SJCRH30 (cell line): ENCODE results near the gene DOC2A. TPM values are rescaled to one million over a fixed set of nuclear protein-coding genes. Genes with fewer than 3 reads are reported as not detected.

Experiments
- DNase-seq, 2 experiments: peaks; one replicate each; pipeline ENCODE4 v3.0.0-alpha.2; 2015 to 2020
- H3K27ac ChIP-seq: fragments of 250-450 bp; sonication (Bioruptor Pico); 2 replicates; pipeline ENCODE4 v1.5.1; 2020; ENCODE audit warnings: mild to moderate bottlenecking, moderate library complexity
- H3K27me3 ChIP-seq: fragments of 250-450 bp; sonication (Bioruptor Pico); 2 replicates; pipeline ENCODE4 v1.5.1; 2020; ENCODE audit warnings: mild to moderate bottlenecking, moderate library complexity
- H3K36me3 ChIP-seq: fragments of 250-450 bp; sonication (Bioruptor Pico); 2 replicates; pipeline ENCODE4 v1.5.1; 2020; ENCODE audit warnings: mild to moderate bottlenecking, moderate library complexity
- H3K4me1 ChIP-seq: fragments of 250-450 bp; sonication (Bioruptor Pico); 2 replicates; pipeline ENCODE4 v1.5.1; 2020; ENCODE audit warnings: mild to moderate bottlenecking, moderate library complexity
- H3K4me3 ChIP-seq: fragments of 250-450 bp; sonication (Bioruptor Pico); 2 replicates; pipeline ENCODE4 v1.5.1; 2020; ENCODE audit warnings: mild to moderate bottlenecking, moderate library complexity
- H3K9me3 ChIP-seq: fragments of 250-450 bp; sonication (Bioruptor Pico); replicated peaks from 2 replicates; pipeline ENCODE4 v1.5.1; 2020; ENCODE audit warnings: mild to moderate bottlenecking, moderate library complexity
- total RNA-seq: library from RNA; depleted of rRNA; stranded (reverse); fragments of >200 nt; shearing (Covaris generic); gene quantifications from 2 replicates; pipeline ENCODE4 v1.2.3, GENCODE V29; 2014

DOC2A gene
- total RNA-seq, 1 experiment from 2014 or later, result not detected

DNA sequence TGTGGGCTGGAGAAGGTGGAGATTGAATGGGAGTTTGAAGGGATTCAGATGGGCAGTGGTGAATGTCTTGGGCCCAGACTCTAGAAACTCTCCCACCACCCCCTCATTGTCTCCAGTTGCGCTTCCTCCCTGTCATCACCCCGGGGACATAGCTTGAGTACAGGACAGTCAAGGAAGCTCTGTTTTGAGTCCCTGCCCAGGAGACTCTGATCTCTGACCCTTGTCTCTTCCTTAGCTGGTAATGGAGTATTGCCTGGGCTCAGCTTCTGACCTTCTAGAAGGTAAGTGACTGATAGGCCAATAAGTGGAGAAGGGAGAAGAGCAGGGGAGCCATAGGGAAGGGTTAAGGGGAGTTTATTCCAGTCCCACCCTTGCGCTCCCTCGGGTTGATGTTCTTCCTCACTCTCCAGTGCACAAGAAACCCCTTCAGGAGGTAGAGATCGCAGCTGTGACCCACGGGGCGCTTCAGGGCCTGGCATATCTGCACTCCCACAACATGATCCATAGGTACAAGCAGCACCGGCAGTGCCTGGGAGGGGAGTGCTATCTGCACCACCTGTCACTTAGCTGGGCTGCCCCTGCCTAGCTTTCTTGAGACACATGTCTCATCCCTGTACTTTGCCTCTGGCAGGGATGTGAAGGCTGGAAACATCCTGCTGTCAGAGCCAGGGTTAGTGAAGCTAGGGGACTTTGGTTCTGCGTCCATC is 32.1 kb downstream of the DOC2A start:
- no peaks in the 10 kb centered on the region for H3K9me3 ChIP-seq
- peaks cover 27% of the 10 kb centered on the region for H3K36me3 ChIP-seq
- H3K4me1 ChIP-seq, result 0 out of 2 replicates have a peak, but pooled peaks cover 3% of the 10 kb centered on the region
- H3K27ac ChIP-seq, result no peak overlapping the region
- DNase-seq, result no peak
- H3K27me3 ChIP-seq, result no peaks in the 10 kb centered on the region
- no peak overlapping the region for H3K4me3 ChIP-seq

DNA sequence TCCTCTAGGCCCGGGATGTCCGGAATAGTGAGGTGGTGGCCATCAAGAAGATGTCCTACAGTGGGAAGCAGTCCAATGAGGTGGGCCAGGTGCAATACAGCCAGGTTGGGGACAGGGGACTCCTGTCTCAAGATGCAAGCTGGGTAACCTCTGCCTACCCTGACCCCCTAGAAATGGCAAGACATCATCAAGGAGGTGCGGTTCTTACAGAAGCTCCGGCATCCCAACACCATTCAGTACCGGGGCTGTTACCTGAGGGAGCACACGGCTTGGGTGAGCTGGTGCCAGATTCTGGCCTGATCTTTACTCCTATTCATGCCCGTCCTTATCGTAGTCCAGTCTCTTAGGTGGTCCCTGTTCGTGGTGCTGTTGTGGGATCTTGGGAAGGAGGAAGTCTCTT is 32.7 kb downstream of the DOC2A start:
- no peaks in the 10 kb centered on the region for H3K27me3 ChIP-seq
- no peak overlapping the region for H3K27ac ChIP-seq
- H3K4me3 ChIP-seq, result no peak overlapping the region
- 0 out of 2 replicates have a peak, but pooled peaks cover under 1% of the 10 kb centered on the region for H3K9me3 ChIP-seq
- DNase-seq, result no peak
- H3K36me3 ChIP-seq, result peaks cover 25% of the 10 kb centered on the region
- 0 out of 2 replicates have a peak, but pooled peaks cover 3% of the 10 kb centered on the region for H3K4me1 ChIP-seq

DNA sequence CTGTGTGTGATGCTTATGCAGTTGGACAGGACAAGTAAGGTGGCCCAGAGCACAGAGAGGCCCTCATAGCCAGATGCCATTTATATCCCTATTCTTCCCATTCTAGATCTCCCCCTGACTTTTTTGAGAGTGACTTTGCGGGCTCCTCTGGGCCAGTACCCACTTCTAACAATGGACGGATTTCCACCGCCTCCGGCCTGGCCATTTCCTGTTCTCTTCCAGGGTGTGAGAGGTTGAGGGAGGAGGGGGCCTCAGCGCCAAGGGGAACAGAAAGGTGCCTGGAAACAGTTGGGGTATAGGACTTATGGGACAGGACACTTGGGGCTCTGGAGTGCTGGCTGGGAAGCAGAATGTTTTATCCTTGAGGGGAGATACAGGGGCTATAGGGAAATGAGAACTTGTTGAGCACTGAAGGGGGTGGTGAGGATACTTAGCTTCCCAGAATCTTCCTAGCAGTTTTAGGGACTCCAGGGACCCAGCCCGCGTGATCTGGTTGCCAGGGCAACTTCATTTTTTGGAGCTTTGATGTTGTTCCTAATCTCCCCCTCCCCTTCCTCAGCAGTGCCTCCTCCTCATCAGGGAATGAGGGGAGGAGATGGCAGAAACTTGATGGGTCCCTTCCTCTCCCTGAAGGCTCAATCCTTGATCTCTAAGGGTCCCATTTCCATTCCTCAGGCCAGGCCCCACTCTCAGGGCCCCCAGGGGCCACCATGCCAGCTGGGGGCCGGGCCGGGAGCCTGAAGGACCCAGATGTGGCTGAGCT is 33.6 kb downstream of the DOC2A start:
- no peak for DNase-seq
- Histone ChIP-seq H3K4me3 (no peak overlapping the region), H3K9me3 (peaks cover 4% of the 10 kb centered on the region; the same call in 1 of the 2 replicates), H3K27ac (no peak overlapping the region), H3K36me3 (peaks cover 23% of the 10 kb centered on the region), H3K27me3 (no peaks in the 10 kb centered on the region), H3K4me1 (0 out of 2 replicates have a peak, but pooled peaks cover 3% of the 10 kb centered on the region)

DNA sequence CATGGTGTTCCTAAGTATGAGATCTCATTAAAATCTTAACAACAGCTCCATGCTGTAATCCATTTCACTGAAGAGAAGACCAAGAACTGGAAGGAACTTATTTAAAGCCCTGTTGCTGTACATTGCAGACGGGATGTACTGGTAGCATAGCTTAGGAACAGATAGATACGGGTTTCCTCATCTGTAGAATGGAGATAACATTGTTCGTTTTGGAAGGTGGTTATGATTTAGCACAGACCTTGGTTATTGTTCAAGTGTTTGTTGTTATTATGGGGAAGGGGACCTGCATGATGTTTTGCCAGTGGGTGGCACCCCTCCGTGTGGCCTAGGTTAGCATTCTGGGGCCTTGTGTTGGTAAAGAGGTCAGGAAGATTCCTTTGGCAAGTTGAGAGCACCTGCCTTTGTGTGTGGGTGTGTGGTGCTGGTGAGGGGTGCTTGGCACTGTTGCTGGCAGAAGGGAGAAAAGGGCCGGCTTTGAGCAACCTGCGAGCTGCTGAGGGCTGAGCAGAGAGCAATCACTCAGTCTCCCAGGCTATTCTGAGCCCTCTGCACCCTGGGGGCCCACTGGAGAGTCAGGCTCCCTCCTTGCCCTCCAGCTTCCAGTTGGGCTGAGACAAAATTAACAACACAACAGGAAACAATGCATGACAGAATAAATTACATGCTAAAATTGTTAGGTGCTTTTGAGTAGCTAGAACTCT is 34.9 kb downstream of the DOC2A start:
- peaks cover 18% of the 10 kb centered on the region for H3K36me3 ChIP-seq
- peaks cover 4% of the 10 kb centered on the region; the same call in 1 of the 2 replicates for H3K9me3 ChIP-seq
- 0 out of 2 replicates have a peak, but pooled peaks cover 3% of the 10 kb centered on the region for H3K4me1 ChIP-seq
- no peak for DNase-seq
- H3K27me3 ChIP-seq, result no peaks in the 10 kb centered on the region
- no peak overlapping the region for H3K4me3 ChIP-seq
- no peak overlapping the region for H3K27ac ChIP-seq

DNA sequence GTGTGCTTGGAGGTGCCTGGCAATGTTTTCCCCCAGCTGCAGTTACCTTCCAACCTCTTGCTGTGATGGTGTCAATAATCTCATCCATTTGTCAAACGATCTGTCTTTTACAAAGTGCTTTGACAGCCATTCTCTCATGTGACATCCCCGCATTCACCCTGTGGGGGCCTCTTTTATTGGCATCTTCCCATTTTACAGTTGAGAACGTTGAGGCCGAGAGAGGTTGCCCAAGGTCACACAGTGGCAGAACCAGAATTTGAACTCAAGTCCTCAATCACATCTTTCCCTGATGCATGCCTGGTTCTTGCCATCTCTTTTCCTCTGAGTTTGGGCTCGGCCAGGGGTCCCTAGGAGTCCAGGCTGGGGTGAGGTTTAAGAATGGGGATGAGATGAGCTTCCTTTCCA is 35.7 kb downstream of the DOC2A start:
- DNase-seq, result no peak
- Histone ChIP-seq H3K4me1 (0 out of 2 replicates have a peak, but pooled peaks cover 3% of the 10 kb centered on the region), H3K9me3 (peaks cover 4% of the 10 kb centered on the region; the same call in 1 of the 2 replicates), H3K36me3 (peaks cover 17% of the 10 kb centered on the region), H3K27ac (no peak overlapping the region), H3K27me3 (no peaks in the 10 kb centered on the region), H3K4me3 (peak overlapping the region; percentile 76)

DNA sequence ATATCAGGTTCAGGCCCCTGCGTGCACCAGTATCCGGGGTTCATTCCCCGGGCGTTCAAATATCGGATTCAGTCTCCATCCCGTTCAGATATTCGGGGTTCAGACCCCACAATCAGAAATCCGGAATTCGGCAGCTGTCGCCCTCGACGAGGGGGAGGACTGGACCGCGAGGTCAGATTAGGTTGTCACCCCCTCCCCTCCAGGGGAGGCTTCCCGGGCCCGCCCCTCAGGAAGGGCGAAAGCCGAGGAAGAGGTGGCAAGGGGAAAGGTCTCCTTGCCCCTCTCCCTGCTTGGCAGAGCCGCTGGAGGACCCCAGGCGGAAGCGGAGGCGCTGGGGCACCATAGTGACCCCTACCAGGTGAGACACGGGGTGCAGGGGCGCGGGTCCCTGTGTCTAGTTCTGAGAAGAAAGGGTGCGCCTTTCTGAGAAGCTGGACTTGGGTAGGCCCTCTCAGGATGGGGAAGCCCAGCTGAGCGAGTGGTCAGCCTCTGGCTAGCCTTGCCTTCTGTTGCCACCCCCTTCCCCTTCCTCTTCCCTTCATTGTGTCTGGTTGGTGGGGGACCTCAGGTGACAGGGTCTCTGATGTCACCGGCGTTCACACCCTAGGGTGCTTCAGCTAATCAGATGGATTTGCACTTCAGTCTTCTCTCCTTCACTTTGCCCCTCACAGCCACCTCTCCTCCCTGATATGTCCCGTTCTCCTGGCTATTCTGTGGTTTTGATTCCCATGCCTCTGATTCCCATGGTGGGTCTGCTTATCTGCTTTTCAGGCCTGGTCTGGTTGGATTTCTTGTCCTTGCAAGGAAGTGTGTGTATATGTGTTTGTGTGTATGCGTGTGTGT is 36.3 kb downstream of the DOC2A start:
- H3K36me3 ChIP-seq, result peaks cover 10% of the 10 kb centered on the region
- 0 out of 2 replicates have a peak, but pooled peaks cover 3% of the 10 kb centered on the region for H3K4me1 ChIP-seq
- H3K27ac ChIP-seq, result peak overlapping the region; percentile 38

DNA sequence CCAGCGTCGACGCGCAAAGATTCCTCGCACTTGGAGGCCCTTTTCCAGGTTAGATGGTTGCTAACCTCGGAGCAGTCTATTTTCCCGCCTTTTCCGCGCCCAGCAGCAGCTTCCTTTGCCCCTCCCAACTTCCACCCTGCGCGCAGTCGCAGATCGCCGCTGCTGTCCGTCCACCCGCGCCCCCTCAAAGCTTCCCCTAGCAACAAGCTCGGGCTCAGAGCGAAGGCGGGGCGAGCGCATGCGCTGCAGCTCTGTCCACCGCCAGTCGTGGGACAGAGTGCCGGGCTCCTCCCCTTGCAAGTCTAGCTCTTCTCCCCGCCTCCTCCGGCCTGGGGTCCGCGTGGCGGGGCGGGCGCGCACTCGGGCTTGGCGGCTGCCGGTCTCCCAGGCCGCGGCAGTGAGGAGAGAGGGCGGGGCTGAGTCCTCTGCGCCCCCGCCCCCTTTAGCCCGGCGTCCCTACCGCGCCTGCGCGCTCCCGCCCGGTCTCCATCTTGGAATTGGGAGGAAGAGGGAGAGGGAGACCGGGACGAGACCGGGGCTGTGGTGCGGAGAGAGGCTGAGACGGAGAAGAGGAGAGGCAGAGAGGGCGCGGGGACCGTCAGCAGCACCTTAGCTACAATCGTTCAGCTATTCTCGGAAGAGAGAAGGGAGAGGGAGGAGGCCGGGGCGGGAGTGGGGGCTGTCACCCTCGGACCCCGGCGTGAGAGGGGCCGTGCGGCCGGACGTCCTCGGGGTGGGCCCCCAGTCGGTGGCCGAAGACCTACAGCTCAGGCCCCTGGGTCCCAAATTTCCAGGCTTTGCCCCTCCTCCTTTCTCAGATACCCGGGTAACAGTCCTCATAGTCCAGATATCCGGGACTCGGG is 37.2 kb downstream of the DOC2A start, which contains the start of gene TAOK2:
TSS of gene TAOK2 (plus strand) at position 485 of the 863 bp plus-strand sequence. CDS start 3,905 bp downstream, outside the sequence.
- Histone ChIP-seq H3K4me3 (peak within 1 kb of the TSS; percentile 76), H3K4me1 (0 out of 2 replicates have a peak, but pooled peaks cover 3% of the 10 kb centered on the region), H3K36me3 (peaks cover 6% of the 10 kb centered on the region), H3K27me3 (no peaks in the 10 kb centered on the region), H3K27ac (peak within 1 kb of the TSS; percentile 38), H3K9me3 (peaks cover 4% of the 10 kb centered on the region; the same call in 1 of the 2 replicates)
- peak; percentile 98 to 99 for DNase-seq

More for the DNA sequence above, 36.3 kb downstream of the DOC2A start:
- peak overlapping the region; percentile 76 for H3K4me3 ChIP-seq
- no peak for DNase-seq
- H3K27me3 ChIP-seq, result no peaks in the 10 kb centered on the region
- H3K9me3 ChIP-seq, result peaks cover 4% of the 10 kb centered on the region; the same call in 1 of the 2 replicates

DNA sequence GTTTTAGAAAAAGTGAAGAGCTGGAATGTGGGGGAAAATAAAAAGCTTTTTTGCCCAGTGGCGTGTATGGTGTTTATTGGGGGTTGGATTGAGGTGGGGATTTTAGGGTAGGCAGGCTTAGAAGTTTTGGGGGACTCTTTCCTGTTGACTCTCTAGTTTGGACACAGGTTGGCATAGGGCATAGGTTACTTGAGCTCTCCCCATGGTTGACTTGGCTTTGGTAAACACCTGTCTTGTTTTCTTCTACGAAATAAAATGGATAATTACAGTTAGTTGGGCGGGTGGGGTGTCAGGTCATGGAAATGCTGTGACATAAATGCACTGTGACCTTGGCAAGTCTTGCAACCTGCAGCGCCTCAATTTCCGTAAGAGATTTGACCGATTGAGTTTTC is 37.8 kb downstream of the DOC2A start:
- 0 out of 2 replicates have a peak, but pooled peaks cover 3% of the 10 kb centered on the region for H3K4me1 ChIP-seq
- H3K27ac ChIP-seq, result no peak overlapping the region
- H3K9me3 ChIP-seq, result peaks cover 4% of the 10 kb centered on the region; the same call in 1 of the 2 replicates
- no peak overlapping the region for H3K4me3 ChIP-seq
- no peaks in the 10 kb centered on the region for H3K27me3 ChIP-seq
- DNase-seq, result no peak
- H3K36me3 ChIP-seq, result peaks cover under 1% of the 10 kb centered on the region

DNA sequence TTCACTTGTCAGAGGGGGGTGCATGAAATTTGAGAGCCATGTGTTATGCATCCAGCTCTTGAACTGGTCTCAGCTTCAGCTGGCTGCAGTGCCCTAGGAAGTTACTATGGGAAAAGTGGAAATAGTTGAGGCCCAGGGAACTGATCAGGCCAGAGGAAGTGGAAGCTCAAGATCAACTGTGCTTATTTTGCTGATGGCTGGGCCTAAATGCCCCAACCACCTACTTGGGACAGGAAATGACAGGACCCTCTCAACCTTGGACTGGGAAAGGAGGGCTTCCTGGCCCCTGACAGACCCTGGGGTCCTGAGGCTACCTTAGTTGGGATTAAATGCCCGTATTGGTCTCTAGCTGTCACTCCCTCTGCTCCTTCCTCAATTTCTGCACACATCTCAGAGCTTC is 38.3 kb downstream of the DOC2A start:
- peaks cover 4% of the 10 kb centered on the region; the same call in 1 of the 2 replicates for H3K9me3 ChIP-seq
- 0 out of 2 replicates have a peak, but pooled peaks cover 3% of the 10 kb centered on the region for H3K4me1 ChIP-seq
- H3K27ac ChIP-seq, result no peak overlapping the region
- no peak for DNase-seq
- no peaks in the 10 kb centered on the region for H3K27me3 ChIP-seq
- H3K36me3 ChIP-seq, result no peaks in the 10 kb centered on the region; the same call in 1 of the 2 replicates
- no peak overlapping the region for H3K4me3 ChIP-seq

DNA sequence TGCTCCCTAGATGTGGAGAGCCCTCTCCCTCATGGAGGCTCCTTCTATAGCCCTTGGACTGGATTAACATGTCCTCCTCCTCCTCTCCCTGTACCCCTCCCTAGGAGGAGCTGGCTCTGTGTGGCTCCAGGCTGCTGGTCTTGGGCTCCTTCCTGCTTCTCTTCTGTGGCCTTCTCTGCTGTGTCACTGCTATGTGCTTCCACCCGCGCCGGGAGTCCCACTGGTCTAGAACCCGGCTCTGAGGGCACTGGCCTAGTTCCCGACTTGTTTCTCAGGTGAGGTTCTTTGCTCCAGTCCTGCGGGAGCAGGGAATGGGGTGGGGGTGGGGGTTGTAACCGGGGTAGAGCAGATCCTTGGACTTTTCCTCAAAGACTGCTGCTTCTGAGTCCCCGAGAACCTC is 39.5 kb downstream of the DOC2A start:
- Histone ChIP-seq H3K4me1 (0 out of 2 replicates have a peak, but pooled peaks cover 3% of the 10 kb centered on the region), H3K27me3 (no peaks in the 10 kb centered on the region), H3K4me3 (no peak overlapping the region), H3K9me3 (peaks cover 4% of the 10 kb centered on the region; the same call in 1 of the 2 replicates), H3K36me3 (no peaks in the 10 kb centered on the region), H3K27ac (no peak overlapping the region)
- no peak for DNase-seq

DNA sequence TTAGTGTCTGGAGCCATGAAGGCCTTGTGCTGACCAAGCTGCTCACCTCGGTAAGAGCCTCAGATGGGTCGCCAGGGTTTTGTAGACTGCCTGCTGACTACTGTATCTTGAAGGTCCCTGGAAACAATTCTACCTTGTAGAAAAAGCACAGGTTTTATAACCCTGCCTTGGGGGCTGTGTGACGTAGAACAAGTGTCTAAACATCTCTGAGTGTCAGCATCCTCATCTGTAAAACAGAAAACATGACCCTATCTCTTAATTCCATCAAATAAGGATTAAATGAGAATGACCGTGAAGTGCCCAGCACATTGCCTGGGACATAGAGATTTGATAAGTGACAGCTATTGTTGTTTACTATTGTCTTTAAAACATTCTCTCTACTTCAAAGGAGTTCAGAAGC is 42.6 kb downstream of the DOC2A start:
- Histone ChIP-seq H3K4me1 (no peaks in the 10 kb centered on the region), H3K27ac (no peak overlapping the region), H3K27me3 (no peaks in the 10 kb centered on the region), H3K4me3 (no peak overlapping the region), H3K36me3 (no peaks in the 10 kb centered on the region), H3K9me3 (peaks cover 4% of the 10 kb centered on the region; the same call in 1 of the 2 replicates)
- no peak for DNase-seq

DNA sequence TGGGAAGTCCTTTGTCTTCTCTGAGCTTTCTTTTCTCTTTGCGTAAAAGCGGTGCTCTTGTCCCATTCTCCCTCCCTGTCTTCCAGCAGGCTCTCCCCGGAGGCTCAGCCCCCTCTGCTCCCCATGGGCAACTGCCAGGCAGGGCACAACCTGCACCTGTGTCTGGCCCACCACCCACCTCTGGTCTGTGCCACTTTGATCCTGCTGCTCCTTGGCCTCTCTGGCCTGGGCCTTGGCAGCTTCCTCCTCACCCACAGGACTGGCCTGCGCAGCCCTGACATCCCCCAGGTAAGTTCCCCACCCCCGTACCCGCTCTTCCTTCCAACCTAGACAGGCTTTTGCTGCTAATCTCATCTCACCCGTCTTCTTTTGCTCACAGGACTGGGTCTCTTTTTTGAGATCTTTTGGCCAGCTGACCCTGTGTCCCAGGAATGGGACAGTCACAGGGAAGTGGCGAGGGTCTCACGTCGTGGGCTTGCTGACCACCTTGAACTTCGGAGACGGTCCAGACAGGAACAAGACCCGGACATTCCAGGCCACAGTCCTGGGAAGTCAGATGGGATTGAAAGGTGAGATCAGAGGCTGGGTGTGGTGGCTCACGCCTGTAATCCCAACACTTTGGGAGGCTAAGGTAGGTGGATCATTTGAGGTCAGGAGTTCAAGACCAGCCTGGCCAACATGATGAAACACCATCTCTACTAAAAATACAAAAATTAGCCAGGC is 47.6 kb downstream of the DOC2A start:
- no peak overlapping the region for H3K27ac ChIP-seq
- no peaks in the 10 kb centered on the region for H3K27me3 ChIP-seq
- H3K36me3 ChIP-seq, result no peaks in the 10 kb centered on the region
- no peaks in the 10 kb centered on the region for H3K9me3 ChIP-seq
- no peak for DNase-seq
- H3K4me3 ChIP-seq, result no peak overlapping the region
- no peaks in the 10 kb centered on the region for H3K4me1 ChIP-seq
